T-helper 2 cell treated with Interferon-gamma antibody and Interleukin-4, amounts not matched to agents 5 μg/mL and 100 μg/mL, for 36 hours (primary cell): Measurements from ENCODE around the gene CCDC124.
"Not testable (repeated sequence)": the region's sequence is repeated elsewhere in the genome, so short reads cannot be mapped to it uniquely, and the experiment has no call there.

Source experiments
- DNase-seq: peaks from one replicate; pipeline ENCODE4 v3.0.0; 2021; ENCODE audit warnings: low spot score
- H3K27ac Mint-ChIP-seq: one replicate; pipeline ENCODE4 v1.8.0; 2021; ENCODE audit warnings: mild to moderate bottlenecking, mixed read lengths
- H3K27me3 Mint-ChIP-seq: one replicate; pipeline ENCODE4 v1.8.0; 2021; ENCODE audit warnings: low read depth, mixed read lengths
- H3K36me3 Mint-ChIP-seq: one replicate; pipeline ENCODE4 v1.8.0; 2021; ENCODE audit warnings: low read depth, mixed read lengths
- H3K4me1 Mint-ChIP-seq: one replicate; pipeline ENCODE4 v1.8.0; 2021; ENCODE audit warnings: low read depth, mixed read lengths
- H3K4me3 Mint-ChIP-seq: one replicate; pipeline ENCODE4 v1.8.0; 2022; ENCODE audit warnings: mild to moderate bottlenecking, moderate library complexity, mixed read lengths
- H3K9me3 Mint-ChIP-seq: one replicate; pipeline ENCODE4 v1.8.0; 2021; ENCODE audit warnings: mixed read lengths

Gene CCDC124

GRCh38 chr19:17974551-17974950 lies 41.7 kb downstream of the CCDC124 start:
- H3K36me3 Mint-ChIP-seq: no peaks in the 10 kb centered on the region
- no peaks in the 10 kb centered on the region for H3K9me3 Mint-ChIP-seq
- H3K27me3 Mint-ChIP-seq: peaks cover 9% of the 10 kb centered on the region
- H3K4me3 Mint-ChIP-seq: no peak overlapping the region
- DNase-seq: no peak
- no peak overlapping the region for H3K27ac Mint-ChIP-seq
- peaks cover 1% of the 10 kb centered on the region for H3K4me1 Mint-ChIP-seq

- no peak for DNase-seq
- H3K4me1 Mint-ChIP-seq: peaks cover 3% of the 10 kb centered on the region
- no peak overlapping the region for H3K4me3 Mint-ChIP-seq
- H3K27ac Mint-ChIP-seq: no peak overlapping the region
- H3K27me3 Mint-ChIP-seq: peaks cover 11% of the 10 kb centered on the region
- no peaks in the 10 kb centered on the region for H3K36me3 Mint-ChIP-seq
- H3K9me3 Mint-ChIP-seq: no peaks in the 10 kb centered on the region
Measured at GRCh38 chr19:17975032-17975431, 42.2 kb downstream of the CCDC124 start.

- no peaks in the 10 kb centered on the region for H3K9me3 Mint-ChIP-seq
- H3K36me3 Mint-ChIP-seq: no peaks in the 10 kb centered on the region
- peaks cover 14% of the 10 kb centered on the region for H3K27me3 Mint-ChIP-seq
- H3K4me1 Mint-ChIP-seq: peaks cover 3% of the 10 kb centered on the region
- H3K27ac Mint-ChIP-seq: no peak overlapping the region
- DNase-seq: no peak
- no peak overlapping the region for H3K4me3 Mint-ChIP-seq
Measured at GRCh38 chr19:17977021-17977420, 44.2 kb downstream of the CCDC124 start.

- Mint-ChIP-seq H3K4me3 (no peak overlapping the region), H3K4me1 (peaks cover 3% of the 10 kb centered on the region), H3K27me3 (peaks cover 14% of the 10 kb centered on the region), H3K27ac (no peak overlapping the region), H3K9me3 (no peaks in the 10 kb centered on the region), H3K36me3 (no peaks in the 10 kb centered on the region)
- DNase-seq: no peak
Measured at GRCh38 chr19:17977488-17977887, 44.7 kb downstream of the CCDC124 start.

- DNase-seq: no peak
- Mint-ChIP-seq H3K27ac (no peak overlapping the region), H3K4me3 (no peak overlapping the region), H3K27me3 (peaks cover 12% of the 10 kb centered on the region), H3K36me3 (no peaks in the 10 kb centered on the region), H3K4me1 (peaks cover 3% of the 10 kb centered on the region), H3K9me3 (no peaks in the 10 kb centered on the region)
Measured at GRCh38 chr19:17981611-17982010, 48.8 kb downstream of the CCDC124 start.

GRCh38 chr19:17982430-17982829 lies 49.6 kb downstream of the CCDC124 start:
- no peaks in the 10 kb centered on the region for H3K9me3 Mint-ChIP-seq
- H3K4me1 Mint-ChIP-seq: peaks cover 3% of the 10 kb centered on the region
- H3K27ac Mint-ChIP-seq: no peak overlapping the region
- no peak overlapping the region for H3K4me3 Mint-ChIP-seq
- peaks cover 12% of the 10 kb centered on the region for H3K27me3 Mint-ChIP-seq
- no peak for DNase-seq
- no peaks in the 10 kb centered on the region for H3K36me3 Mint-ChIP-seq

- no peak overlapping the region for H3K27ac Mint-ChIP-seq
- DNase-seq: no peak
- no peak overlapping the region for H3K4me3 Mint-ChIP-seq
- peaks cover 2% of the 10 kb centered on the region for H3K27me3 Mint-ChIP-seq
- H3K36me3 Mint-ChIP-seq: no peaks in the 10 kb centered on the region
- no peaks in the 10 kb centered on the region for H3K9me3 Mint-ChIP-seq
- H3K4me1 Mint-ChIP-seq: no peaks in the 10 kb centered on the region
Measured at GRCh38 chr19:17985037-17985818, 52.4 kb downstream of the CCDC124 start.

GRCh38 chr19:17986569-17986968 lies 53.8 kb downstream of the CCDC124 start:
- not testable (repeated sequence) for H3K27me3 Mint-ChIP-seq, H3K36me3 Mint-ChIP-seq, H3K4me3 Mint-ChIP-seq, DNase-seq, H3K4me1 Mint-ChIP-seq, H3K9me3 Mint-ChIP-seq, H3K27ac Mint-ChIP-seq

GRCh38 chr19:17988161-17988560 lies 55.3 kb downstream of the CCDC124 start:
- no peak overlapping the region for H3K27ac Mint-ChIP-seq
- H3K4me3 Mint-ChIP-seq: no peak overlapping the region
- H3K4me1 Mint-ChIP-seq: no peaks in the 10 kb centered on the region
- H3K9me3 Mint-ChIP-seq: no peaks in the 10 kb centered on the region
- H3K27me3 Mint-ChIP-seq: no peaks in the 10 kb centered on the region
- no peaks in the 10 kb centered on the region for H3K36me3 Mint-ChIP-seq
- DNase-seq: no peak

GRCh38 chr19:17989425-17990094 lies 56.7 kb downstream of the CCDC124 start:
- Mint-ChIP-seq H3K9me3 (no peaks in the 10 kb centered on the region), H3K4me3 (no peak overlapping the region), H3K4me1 (no peaks in the 10 kb centered on the region), H3K27me3 (no peaks in the 10 kb centered on the region), H3K27ac (no peak overlapping the region), H3K36me3 (no peaks in the 10 kb centered on the region)
- no peak for DNase-seq

GRCh38 chr19:17993076-17993813 lies 60.4 kb downstream of the CCDC124 start:
- DNase-seq: no peak
- Mint-ChIP-seq H3K4me3 (no peak overlapping the region), H3K9me3 (no peaks in the 10 kb centered on the region), H3K27ac (no peak overlapping the region), H3K4me1 (peaks cover 2% of the 10 kb centered on the region), H3K36me3 (no peaks in the 10 kb centered on the region), H3K27me3 (peaks cover 5% of the 10 kb centered on the region)
